SU-DHL-6 (cell line): Measurements from ENCODE around the gene PADI2.

Experiments
- H2AFZ ChIP-seq: fragments of 200-600 bp; sonication (generic); 2 replicates; pipeline ENCODE4 v1.6.1; 2014; ENCODE audit warnings: low read depth, mild to moderate bottlenecking, moderate library complexity, mixed read lengths, antibody characterized with exemption, low read length; ENCODE audit not compliant: severe bottlenecking
- H3F3A ChIP-seq: fragments of 200-600 bp; shearing (Covaris generic); 2 replicates; pipeline ENCODE4 v1.6.0; 2016; ENCODE audit warnings: antibody characterized with exemption, mild to moderate bottlenecking; ENCODE audit not compliant: insufficient read depth
- H3K27ac ChIP-seq: fragments of 200-600 bp; sonication (generic); 2 replicates; pipeline ENCODE4 v1.5.1; 2016; ENCODE audit warnings: low read depth, mild to moderate bottlenecking, low read length, moderate library complexity, mixed read lengths
- H3K27me3 ChIP-seq: fragments of 200-600 bp; sonication (generic), shearing (Covaris generic); 2 replicates; pipeline ENCODE4 v1.6.0; 2014; ENCODE audit warnings: mild to moderate bottlenecking, low read length
- H3K36me3 ChIP-seq: fragments of 200-600 bp; sonication (generic); 2 replicates; pipeline ENCODE4 v1.6.1; 2014; ENCODE audit warnings: mild to moderate bottlenecking, low read length, mixed read lengths
- H3K4me2 ChIP-seq: fragments of 300-600, 200-600 bp; shearing (Covaris generic), sonication (generic); 2 replicates; pipeline ENCODE4 v1.6.0; 2014; ENCODE audit warnings: low read length, low read depth, mild to moderate bottlenecking; ENCODE audit not compliant: poor library complexity, severe bottlenecking
- H3K4me3 ChIP-seq: fragments of 200-600 bp; sonication (generic); 2 replicates; pipeline ENCODE4 v1.5.1; 2014; ENCODE audit warnings: antibody characterized with exemption, low read length, mild to moderate bottlenecking, mixed read lengths; ENCODE audit not compliant: insufficient read depth, poor library complexity, severe bottlenecking
- H3K79me2 ChIP-seq: fragments of 200-600 bp; sonication (generic); 2 replicates; pipeline ENCODE4 v1.6.1; 2014; ENCODE audit warnings: mild to moderate bottlenecking, low read length, moderate library complexity; ENCODE audit not compliant: insufficient read depth
- H3K9ac ChIP-seq: fragments of 200-600 bp; sonication (generic); 2 replicates; pipeline ENCODE4 v1.7.0; 2014; ENCODE audit warnings: mild to moderate bottlenecking, low read length
- H3K9me2 ChIP-seq: fragments of 200-600 bp; sonication (generic); replicated peaks from 2 replicates; pipeline ENCODE4 v1.6.1; 2014; ENCODE audit warnings: low read length; ENCODE audit not compliant: insufficient read depth
- H3K9me3 ChIP-seq: fragments of 200-600 bp; sonication (generic); 2 replicates; pipeline ENCODE4 v1.6.1; 2014; ENCODE audit warnings: low read length, mixed read lengths; ENCODE audit not compliant: insufficient read depth
- H4K20me1 ChIP-seq: fragments of 200-600 bp; sonication (generic); 2 replicates; pipeline ENCODE4 v1.6.1; 2014; ENCODE audit warnings: low read depth, mild to moderate bottlenecking, antibody characterized with exemption, low read length, moderate library complexity, mixed read lengths
- EZH2phosphoT487 ChIP-seq: fragments of 200-600 bp; sonication (generic), shearing (Covaris generic); conservative IDR thresholded peaks from 2 replicates; pipeline ENCODE4 v1.6.1; 2018; ENCODE audit warnings: mild to moderate bottlenecking, antibody characterized with exemption, low read length, moderate library complexity, mixed read lengths
- TF ChIP-seq, protein P1 (sequence below): fragments of 200-600 bp; sonication (generic); IDR thresholded peaks from one replicate; pipeline ENCODE4 v1.5.1; 2017; ENCODE audit warnings: antibody characterized with exemption, mild to moderate bottlenecking, low read length, moderate library complexity; ENCODE audit not compliant: insufficient read depth, poor library complexity, severe bottlenecking

PADI2 gene

DNA sequence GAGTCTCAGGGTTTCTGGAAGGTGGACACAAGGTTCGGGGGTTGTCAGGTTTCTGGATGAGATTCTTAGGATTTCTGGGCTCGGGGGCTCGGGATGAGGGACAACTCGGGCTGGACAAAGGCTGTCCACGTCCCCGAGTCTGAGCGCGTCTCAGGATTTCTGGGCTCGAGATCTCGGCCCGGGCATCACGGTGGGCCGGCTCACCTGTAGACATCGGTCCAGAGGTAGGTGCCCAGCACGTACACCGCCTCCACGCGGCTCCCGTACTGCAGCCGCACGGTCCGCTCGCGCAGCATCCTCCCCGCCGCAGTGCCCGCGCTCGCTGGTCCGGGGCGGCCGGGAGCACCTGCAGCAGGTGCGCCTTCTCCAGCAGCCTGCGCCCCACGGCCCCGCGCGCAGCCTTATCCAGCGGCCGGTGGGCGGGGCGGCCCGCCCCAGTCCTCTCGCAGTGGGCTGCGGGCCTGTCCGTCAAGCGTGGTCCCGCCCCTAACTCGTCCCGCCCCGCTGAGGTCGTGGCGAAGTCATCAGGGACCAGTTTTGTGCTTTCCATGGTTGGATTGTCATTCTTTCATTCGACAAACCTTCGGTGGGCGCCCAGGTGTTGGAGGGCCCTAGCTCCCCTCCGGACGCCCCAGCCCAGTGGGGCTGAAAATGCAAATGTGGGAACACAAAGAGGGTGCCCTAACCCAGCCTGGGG is at the start of gene PADI2:
Gene PADI2 (minus strand): TSS at position 376 of the 697 bp plus-strand sequence. CDS start 80 bp downstream, at position 296.
- Histone ChIP-seq H3K4me2 (peak within 1 kb of the TSS; percentile 12), H3F3A (no peaks in the 10 kb centered on the region), H3K9me2 (no peaks in the 10 kb centered on the region), H3K36me3 (no peaks in the 10 kb centered on the region), H3K9ac (no peak within 1 kb of the TSS), H3K27me3 (no peaks in the 10 kb centered on the region), H3K4me3 (no peak within 1 kb of the TSS), H3K79me2 (no peaks in the 10 kb centered on the region), H3K9me3 (no peaks in the 10 kb centered on the region), H4K20me1 (no peaks in the 10 kb centered on the region), H2AFZ (no peak within 1 kb of the TSS), H3K27ac (no peak within 1 kb of the TSS)
- TF ChIP-seq EZH2phosphoT487 = no peak
- TF ChIP-seq, protein P1, sequence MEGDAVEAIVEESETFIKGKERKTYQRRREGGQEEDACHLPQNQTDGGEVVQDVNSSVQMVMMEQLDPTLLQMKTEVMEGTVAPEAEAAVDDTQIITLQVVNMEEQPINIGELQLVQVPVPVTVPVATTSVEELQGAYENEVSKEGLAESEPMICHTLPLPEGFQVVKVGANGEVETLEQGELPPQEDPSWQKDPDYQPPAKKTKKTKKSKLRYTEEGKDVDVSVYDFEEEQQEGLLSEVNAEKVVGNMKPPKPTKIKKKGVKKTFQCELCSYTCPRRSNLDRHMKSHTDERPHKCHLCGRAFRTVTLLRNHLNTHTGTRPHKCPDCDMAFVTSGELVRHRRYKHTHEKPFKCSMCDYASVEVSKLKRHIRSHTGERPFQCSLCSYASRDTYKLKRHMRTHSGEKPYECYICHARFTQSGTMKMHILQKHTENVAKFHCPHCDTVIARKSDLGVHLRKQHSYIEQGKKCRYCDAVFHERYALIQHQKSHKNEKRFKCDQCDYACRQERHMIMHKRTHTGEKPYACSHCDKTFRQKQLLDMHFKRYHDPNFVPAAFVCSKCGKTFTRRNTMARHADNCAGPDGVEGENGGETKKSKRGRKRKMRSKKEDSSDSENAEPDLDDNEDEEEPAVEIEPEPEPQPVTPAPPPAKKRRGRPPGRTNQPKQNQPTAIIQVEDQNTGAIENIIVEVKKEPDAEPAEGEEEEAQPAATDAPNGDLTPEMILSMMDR = no peak

DNA sequence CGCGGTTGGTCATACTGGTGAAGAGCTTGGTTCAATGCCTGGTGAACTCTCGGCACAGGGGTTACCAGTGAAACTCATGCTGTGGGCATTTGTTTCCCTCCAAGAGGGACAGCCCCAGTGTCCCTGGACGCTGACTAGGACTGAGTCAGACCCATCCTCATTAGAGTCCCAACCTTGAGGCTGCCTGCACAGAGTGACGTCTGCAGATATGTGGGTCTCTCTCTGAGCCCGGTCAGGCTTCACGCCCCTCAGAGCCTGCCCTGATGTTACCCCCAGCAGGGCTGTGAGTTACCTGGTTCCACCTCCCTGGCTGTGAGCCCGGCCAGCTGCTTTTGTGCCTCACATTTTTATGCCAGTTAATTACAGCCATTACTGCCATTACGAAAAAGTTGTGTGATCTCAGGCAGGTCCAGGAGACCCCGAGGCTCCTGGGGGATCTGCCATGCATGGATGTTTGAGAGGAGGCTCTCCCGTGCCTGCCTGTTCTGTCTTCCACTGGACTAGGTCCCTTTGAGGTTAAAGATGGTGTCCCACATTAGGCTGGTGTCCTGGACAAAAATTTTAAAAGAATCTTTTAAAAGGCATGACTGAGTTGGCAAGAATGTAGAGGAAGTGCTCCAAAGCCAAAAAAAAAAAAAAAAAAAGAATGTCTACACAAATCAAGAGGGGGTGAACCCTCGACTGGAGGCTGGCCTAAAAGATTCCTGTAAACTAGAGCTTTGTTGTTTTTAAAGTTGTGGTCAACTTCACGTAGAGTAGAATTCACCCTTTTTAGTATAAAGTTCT is 49.0 kb upstream of the PADI2 start:
- Histone ChIP-seq H3K79me2 (no peaks in the 10 kb centered on the region), H3K36me3 (no peaks in the 10 kb centered on the region), H4K20me1 (no peaks in the 10 kb centered on the region), H3F3A (no peaks in the 10 kb centered on the region), H3K9me3 (no peaks in the 10 kb centered on the region), H3K27ac (no peak overlapping the region), H3K9ac (no peak overlapping the region), H3K9me2 (no peaks in the 10 kb centered on the region), H3K4me3 (no peak overlapping the region), H2AFZ (no peak overlapping the region), H3K4me2 (no peak overlapping the region), H3K27me3 (no peaks in the 10 kb centered on the region)
- TF ChIP-seq EZH2phosphoT487 = no peak
- TF ChIP-seq, protein P1 = no peak

DNA sequence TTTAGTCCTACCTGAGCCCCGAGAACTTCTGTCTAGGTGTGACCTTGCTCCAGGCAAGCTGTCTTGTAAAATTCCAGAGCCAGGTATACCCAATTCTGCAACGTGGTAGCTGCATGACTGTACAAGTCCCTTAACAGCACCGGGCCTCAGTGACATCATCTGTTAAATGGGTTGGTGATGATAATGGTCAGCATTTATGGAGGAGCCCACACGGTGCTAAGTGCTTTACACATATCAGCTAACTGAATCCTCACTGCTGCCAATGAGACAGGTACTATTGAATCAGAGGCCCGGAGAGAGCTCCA is 48.5 kb upstream of the PADI2 start:
- Histone ChIP-seq H3F3A (no peaks in the 10 kb centered on the region), H3K9me3 (no peaks in the 10 kb centered on the region), H3K9me2 (no peaks in the 10 kb centered on the region), H4K20me1 (no peaks in the 10 kb centered on the region), H3K9ac (no peak overlapping the region), H3K27ac (no peak overlapping the region), H2AFZ (no peak overlapping the region), H3K36me3 (no peaks in the 10 kb centered on the region), H3K79me2 (no peaks in the 10 kb centered on the region), H3K27me3 (no peaks in the 10 kb centered on the region), H3K4me2 (no peak overlapping the region), H3K4me3 (no peak overlapping the region)
- TF ChIP-seq EZH2phosphoT487 = no peak
- TF ChIP-seq, protein P1 = no peak
